SK-N-SH treated with all-trans-retinoic acid at 6 μM for 48 hours (cell line): ENCODE results near the gene KDM2B.

Experiments
- ESRRG ChIP-seq: fragments of 250-450 bp; sonication (Bioruptor Pico); IDR thresholded peaks from 2 replicates; pipeline ENCODE4 v1.6.1; 2021; ENCODE audit warnings: mild to moderate bottlenecking
- PATZ1 ChIP-seq: fragments of 250-450 bp; sonication (Bioruptor Pico); IDR thresholded peaks from 2 replicates; pipeline ENCODE4 v1.8.0; 2020; ENCODE audit warnings: mild to moderate bottlenecking, moderate library complexity, borderline replicate concordance
- RARB ChIP-seq: fragments of 250-450 bp; sonication (Bioruptor Pico); IDR thresholded peaks from 2 replicates; pipeline ENCODE4 v1.8.0; 2021; ENCODE audit warnings: mild to moderate bottlenecking, moderate library complexity
- SNAI2 ChIP-seq: fragments of 250-450 bp; sonication (Bioruptor Pico); IDR thresholded peaks from 2 replicates; pipeline ENCODE4 v1.5.0; 2020; ENCODE audit warnings: mild to moderate bottlenecking, moderate library complexity
- TOX ChIP-seq: fragments of 250-450 bp; sonication (Bioruptor Pico); IDR thresholded peaks from 2 replicates; pipeline ENCODE4 v1.8.0; 2021; ENCODE audit warnings: mild to moderate bottlenecking, moderate library complexity, borderline replicate concordance

GRCh38 chr12:121523741-121524140 is 57.1 kb downstream of the KDM2B start:
- no peak for TF ChIP-seq TOX
- no peak for TF ChIP-seq PATZ1 (CRISPR knock-in tag)
- no peak for TF ChIP-seq ESRRG (CRISPR knock-in tag)
- TF ChIP-seq SNAI2 (CRISPR knock-in tag) = no peak
- TF ChIP-seq RARB (CRISPR knock-in tag) = no peak
